KG1 (cell line): ENCODE measurements around the gene PCDHGC4.

Experiments used
- DNase-seq: peaks from one replicate; lab custom pipeline; 2025; lab: John Stamatoyannopoulos, UW

The PCDHGC4 gene

DNA sequence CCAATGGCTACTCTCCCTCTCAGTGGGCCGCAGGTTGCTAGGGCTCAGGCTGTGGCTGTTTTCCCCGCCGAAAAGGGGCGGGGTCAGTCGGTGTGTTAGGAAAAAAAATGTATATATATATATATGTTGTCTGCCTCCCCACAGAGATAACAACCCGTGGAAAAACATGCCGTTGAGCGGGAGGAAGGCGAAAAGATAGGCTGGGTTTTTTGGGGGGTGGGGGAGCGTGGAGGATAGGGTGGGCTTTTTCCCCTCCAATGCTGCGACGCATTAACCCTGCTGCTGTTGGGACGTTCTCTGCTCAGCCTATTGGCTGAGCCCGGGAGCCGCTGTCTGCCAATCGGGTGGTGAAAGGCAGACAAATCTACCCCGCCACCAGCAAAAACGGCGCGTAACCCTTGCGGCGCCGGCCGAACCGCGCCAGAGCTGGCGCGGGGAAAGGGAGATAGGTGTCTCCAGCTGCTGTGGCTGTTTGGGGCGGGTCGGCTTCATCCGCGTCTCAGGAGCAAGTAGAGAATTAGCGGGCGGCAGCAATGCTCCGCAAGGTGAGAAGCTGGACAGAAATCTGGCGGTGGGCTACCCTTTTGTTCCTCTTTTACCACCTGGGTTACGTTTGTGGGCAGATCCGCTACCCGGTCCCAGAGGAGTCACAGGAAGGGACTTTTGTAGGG is at the start of gene PCDHGC4:
TSS of gene PCDHGC4 (plus strand) at position 390 of the 671 bp plus-strand sequence. CDS start at position 534, 144 bp downstream.
- DNase-seq, result no peak

DNA sequence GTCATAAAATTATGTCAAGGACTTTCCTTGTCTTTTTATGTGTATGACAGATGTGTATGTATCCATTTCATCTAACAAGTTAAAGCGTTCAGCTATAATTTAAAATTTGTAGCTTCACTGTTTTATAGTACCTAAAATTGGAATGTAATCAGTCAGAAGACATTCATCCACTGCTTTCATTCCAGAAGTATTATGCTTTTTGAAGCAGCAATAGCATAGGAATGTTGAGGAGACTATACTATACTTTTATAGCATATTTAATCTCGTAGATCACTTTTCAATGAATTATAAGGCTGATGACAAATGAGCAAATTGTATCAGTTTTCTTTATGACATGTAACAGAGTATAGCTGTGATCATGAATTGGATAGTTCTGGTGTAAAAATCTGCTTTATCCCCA is 47.6 kb upstream of the PCDHGC4 start:
- no peak for DNase-seq

DNA sequence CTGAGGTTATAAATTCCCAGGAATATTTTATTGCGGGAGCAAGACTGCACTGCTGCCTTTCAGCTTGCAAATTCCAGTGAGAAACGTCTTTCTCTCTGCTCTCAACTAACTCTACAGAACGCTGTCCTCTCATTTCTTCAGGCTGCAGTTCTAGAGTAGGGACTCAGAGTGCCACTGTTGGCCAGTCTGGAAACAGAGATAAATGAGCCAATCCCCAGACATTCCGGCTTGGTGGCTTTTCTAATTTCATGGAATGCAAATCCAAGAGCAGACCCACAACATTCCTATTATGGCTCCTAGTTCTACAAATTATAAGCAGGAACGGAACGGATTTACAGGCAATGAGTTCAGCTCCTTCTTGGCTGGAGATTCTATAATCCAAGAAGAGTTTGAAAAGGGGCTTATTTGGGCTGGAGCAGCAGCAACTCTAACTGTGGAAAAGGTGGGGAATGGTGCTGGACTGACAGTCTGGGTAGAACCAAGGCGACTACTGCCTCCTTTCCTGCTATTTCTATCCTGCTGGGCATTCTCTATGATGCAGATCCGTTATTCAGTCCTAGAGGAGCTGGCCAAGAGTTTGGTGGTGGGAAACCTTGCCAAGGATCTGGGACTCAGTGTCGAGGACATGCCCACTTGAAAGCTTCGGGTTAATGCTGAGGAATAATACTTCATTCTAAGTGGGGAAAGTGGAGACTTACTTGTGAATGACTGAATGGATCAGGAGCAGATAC is 45.3 kb upstream of the PCDHGC4 start:
- DNase-seq, result no peak

DNA sequence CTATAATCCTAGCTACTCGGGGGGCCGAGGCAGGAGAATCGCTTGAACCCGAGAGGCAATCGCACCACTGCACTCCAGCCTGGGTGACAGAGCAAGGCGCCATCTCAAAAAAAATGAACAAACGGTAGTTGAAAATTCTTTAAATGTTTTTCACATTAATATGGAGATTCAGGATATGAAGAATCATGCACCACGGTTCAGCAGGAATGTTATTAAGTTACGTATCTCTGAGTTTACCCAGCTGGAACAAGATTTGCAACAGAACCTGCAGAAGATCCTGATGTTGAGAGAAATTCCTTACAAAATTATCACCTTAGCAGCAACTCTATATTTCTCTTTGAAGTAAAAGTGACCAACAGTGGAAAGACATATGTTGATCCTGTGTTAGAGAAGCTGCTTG is 44.5 kb upstream of the PCDHGC4 start:
- DNase-seq, result no peak

DNA sequence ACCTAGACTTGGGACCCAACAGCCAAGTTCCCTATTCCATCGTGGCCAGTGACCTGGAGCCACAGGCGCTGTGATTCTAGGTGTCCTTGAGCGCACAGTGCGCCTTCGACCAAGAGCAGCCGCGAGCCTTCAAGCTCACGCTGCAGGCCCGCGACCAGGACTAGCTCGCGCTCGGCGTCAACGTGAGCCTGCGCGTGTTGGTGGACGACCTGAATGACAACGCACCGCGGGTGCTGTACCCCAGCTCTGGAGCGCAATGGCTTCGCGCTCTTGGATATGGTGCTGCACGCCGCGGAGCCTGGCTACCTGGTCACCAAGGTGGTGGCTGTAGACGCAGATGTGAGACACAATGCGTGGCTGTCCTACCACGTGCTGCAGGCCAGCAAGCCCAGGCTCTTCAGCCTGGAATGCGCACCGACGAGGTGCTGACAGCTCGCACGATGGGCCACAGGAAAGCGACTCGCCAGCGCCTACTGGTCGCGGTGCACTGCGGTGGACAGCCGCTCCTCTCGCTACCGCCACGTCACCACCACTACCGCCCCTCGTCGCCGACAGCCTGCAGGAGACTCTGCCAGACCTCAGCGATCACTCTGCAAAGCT is 43.2 kb upstream of the PCDHGC4 start:
- DNase-seq, result no peak

DNA sequence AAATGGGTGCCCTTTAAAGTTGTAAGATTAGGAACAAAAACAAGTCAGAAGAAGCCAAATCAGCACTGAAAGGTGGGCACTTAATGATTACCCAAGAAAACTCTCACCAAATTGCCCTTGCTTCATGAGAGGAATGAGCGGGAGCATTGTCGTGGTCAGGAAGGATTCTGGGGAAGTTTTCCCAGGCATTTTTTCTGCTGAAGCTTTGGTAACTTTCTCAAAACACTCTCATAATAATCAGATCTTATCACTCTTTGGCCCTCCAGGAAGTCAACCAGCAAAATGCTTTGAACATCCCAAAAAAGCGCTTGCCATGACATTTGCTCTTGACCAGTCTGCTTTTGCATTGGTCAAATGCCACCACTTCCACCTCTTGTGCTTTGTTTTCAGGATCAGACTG is 19.5 kb upstream of the PCDHGC4 start:
- no peak for DNase-seq

DNA sequence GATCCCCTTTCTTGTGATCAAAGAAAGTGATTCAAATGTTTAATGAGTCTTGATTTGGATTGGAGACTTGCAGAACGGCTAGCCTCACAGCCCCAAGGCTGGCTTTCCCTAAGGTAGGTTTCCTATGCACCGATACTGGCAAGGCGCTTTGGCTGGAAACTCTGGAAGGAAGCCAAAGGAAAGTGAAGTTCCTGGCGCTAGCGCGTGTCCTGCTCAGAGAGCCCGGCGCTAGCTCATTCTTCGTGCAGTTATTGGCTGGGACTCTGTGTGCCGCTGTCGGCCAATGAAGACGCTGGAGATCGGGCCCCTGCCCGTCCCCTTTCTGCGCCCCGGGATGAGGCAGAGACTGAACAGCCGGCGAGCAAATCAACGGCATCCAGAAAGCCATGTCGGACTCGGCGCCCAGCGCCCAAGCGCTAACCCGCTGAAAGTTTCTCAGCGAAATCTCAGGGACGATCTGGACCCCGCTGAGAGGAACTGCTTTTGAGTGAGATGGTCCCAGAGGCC is 9.2 kb upstream of the PCDHGC4 start, which contains the start of gene PCDHGC3:
TSS of gene PCDHGC3 (plus strand) at position 342 of the 507 bp plus-strand sequence. CDS start at position 493, 151 bp downstream.
- DNase-seq, result no peak

DNA sequence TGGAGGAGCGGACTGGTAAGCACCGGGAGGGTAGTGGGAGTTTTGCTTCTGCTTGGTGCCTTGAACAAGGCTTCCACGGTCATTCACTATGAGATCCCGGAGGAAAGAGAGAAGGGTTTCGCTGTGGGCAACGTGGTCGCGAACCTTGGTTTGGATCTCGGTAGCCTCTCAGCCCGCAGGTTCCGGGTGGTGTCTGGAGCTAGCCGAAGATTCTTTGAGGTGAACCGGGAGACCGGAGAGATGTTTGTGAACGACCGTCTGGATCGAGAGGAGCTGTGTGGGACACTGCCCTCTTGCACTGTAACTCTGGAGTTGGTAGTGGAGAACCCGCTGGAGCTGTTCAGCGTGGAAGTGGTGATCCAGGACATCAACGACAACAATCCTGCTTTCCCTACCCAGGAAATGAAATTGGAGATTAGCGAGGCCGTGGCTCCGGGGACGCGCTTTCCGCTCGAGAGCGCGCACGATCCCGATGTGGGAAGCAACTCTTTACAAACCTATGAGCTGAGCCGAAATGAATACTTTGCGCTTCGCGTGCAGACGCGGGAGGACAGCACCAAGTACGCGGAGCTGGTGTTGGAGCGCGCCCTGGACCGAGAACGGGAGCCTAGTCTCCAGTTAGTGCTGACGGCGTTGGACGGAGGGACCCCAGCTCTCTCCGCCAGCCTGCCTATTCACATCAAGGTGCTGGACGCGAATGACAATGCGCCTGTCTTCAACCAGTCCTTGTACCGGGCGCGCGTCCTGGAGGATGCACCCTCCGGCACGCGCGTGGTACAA is 8.5 kb upstream of the PCDHGC4 start:
- no peak for DNase-seq

DNA sequence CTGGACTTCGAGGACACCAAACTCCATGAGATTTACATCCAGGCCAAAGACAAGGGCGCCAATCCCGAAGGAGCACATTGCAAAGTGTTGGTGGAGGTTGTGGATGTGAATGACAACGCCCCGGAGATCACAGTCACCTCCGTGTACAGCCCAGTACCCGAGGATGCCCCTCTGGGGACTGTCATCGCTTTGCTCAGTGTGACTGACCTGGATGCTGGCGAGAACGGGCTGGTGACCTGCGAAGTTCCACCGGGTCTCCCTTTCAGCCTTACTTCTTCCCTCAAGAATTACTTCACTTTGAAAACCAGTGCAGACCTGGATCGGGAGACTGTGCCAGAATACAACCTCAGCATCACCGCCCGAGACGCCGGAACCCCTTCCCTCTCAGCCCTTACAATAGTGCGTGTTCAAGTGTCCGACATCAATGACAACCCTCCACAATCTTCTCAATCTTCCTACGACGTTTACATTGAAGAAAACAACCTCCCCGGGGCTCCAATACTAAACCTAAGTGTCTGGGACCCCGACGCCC is 7.7 kb upstream of the PCDHGC4 start:
- DNase-seq, result no peak

DNA sequence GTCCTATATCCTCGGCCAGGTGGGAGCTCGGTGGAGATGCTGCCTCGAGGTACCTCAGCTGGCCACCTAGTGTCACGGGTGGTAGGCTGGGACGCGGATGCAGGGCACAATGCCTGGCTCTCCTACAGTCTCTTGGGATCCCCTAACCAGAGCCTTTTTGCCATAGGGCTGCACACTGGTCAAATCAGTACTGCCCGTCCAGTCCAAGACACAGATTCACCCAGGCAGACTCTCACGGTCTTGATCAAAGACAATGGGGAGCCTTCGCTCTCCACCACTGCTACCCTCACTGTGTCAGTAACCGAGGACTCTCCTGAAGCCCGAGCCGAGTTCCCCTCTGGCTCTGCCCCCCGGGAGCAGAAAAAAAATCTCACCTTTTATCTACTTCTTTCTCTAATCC is 7.0 kb upstream of the PCDHGC4 start:
- no peak for DNase-seq

DNA sequence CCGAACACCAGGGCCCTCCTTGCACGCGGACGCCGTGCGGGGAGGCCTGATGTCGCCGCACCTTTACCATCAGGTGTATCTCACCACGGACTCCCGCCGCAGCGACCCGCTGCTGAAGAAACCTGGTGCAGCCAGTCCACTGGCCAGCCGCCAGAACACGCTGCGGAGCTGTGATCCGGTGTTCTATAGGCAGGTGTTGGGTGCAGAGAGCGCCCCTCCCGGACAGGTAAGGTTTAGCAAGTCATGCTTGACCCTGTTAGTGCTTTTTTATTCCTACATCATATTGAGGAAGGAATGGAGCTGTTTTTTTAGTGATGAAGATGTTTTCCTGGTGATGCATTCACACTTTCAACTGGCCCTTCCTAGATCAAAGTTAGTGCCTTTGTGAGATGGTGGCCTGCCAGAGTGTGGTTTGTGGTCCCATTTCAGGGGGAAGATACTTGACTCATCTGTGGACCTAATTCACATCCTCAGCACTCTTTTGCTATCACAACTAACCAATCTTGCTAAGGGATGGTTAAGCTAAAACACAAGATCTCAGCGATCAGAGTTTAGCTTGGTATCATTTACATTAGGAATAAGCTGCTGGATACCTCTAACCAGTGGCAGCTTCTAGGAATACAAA is 6.4 kb upstream of the PCDHGC4 start:
- DNase-seq, result no peak

DNA sequence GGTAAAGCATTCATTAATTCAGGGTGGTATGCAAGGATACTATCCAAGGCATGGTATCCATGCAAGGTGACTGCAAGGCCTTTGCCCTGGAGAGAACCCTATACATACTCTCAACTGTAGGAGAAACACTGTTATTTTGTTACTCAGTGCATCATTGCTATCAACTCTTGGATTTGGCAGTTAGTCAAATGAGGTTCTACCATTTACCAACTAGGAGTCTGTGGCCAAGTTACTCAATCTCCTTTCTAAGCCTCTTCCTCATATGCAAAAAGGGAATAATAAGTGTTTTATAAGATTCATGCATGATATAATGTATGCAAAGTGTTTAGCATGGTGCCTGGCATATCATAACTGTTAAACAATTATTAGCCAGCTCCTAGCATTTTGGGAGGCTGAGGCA is 5.1 kb upstream of the PCDHGC4 start:
- DNase-seq, result no peak

DNA sequence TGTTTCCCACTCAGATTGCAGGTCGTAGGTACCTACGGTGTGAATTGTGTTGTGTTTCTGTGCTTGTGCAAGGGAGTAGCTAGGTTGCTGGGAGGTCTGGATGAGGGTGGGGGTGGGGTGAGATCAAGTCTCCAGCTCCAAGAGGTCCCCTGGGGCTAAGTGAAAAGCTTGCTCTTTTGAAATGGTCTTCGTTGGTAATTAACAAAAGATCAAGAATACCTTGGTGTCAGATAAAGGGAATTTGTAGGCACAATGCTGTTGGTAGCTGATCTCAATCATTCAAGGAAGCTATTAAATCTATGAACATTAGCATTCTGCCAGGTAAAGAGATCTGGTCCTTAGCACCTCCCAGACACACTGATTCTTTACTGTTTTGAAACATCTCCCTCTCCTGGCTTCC is 928 bp upstream of the PCDHGC4 start:
- no peak for DNase-seq

DNA sequence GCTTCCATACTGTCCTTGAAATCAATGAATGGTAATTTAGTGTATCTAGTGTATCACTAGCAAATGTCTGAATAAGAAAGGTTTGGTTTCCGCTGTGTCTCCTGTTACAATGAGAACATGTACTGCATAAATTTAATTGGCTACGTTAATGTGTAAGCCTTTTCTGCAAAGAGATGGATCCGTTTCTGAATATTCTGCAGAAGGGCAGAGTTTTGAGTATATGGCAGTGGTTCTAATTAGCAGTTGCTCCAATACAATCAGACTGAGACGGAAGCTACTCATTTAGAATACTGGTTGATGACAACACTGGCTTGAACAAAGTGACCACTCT is 555 bp upstream of the PCDHGC4 start:
- no peak for DNase-seq

DNA sequence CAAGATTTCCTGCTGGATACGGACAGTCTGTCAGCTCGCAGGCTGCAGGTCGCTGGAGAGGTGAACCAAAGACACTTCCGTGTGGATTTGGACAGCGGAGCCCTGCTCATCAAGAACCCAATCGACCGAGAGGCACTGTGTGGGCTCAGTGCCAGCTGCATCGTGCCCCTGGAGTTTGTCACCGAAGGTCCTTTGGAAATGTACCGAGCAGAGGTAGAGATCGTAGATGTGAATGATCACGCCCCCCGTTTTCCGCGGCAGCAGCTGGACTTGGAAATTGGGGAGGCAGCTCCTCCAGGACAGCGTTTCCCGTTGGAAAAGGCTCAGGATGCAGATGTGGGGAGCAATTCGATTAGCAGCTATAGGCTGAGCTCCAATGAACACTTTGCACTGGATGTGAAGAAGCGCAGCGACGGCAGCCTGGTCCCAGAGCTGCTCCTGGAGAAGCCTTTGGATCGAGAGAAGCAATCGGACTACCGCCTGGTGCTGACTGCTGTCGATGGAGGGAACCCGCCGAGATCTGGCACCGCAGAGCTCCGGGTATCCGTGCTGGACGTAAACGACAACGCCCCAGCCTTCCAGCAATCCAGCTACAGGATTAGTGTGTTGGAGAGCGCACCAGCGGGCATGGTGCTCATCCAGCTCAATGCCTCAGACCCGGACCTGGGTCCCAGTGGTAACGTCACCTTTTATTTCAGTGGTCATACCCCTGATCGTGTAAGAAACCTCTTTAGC is 658 bp downstream of the PCDHGC4 start:
- DNase-seq, result no peak

DNA sequence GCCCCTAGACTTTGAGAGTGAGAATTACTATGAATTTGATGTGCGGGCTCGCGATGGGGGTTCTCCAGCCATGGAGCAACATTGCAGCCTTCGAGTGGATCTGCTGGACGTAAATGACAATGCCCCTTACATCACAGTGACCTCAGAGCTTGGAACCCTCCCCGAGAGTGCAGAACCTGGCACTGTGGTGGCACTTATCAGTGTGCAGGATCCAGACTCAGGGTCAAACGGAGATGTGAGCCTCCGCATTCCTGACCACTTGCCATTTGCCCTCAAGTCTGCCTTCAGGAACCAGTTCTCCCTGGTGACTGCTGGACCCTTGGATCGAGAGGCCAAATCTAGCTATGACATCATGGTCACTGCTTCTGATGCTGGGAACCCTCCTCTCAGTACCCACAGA is 1.3 kb downstream of the PCDHGC4 start:
- DNase-seq, result no peak

DNA sequence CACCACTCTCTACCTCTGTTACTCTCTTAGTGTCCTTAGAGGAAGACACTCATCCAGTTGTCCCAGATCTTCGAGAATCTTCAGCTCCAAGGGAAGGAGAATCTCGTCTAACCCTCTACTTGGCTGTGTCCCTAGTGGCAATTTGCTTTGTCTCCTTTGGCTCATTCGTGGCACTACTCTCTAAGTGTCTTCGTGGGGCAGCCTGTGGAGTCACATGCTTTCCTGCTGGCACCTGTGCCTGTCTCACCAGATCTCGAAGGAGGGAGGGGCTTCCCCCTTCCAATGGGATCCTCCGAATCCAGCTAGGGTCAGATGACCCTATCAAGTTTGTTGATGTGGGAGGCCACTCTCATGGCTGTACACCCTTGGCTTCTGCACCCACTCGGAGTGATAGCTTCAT is 2.3 kb downstream of the PCDHGC4 start:
- no peak for DNase-seq

DNA sequence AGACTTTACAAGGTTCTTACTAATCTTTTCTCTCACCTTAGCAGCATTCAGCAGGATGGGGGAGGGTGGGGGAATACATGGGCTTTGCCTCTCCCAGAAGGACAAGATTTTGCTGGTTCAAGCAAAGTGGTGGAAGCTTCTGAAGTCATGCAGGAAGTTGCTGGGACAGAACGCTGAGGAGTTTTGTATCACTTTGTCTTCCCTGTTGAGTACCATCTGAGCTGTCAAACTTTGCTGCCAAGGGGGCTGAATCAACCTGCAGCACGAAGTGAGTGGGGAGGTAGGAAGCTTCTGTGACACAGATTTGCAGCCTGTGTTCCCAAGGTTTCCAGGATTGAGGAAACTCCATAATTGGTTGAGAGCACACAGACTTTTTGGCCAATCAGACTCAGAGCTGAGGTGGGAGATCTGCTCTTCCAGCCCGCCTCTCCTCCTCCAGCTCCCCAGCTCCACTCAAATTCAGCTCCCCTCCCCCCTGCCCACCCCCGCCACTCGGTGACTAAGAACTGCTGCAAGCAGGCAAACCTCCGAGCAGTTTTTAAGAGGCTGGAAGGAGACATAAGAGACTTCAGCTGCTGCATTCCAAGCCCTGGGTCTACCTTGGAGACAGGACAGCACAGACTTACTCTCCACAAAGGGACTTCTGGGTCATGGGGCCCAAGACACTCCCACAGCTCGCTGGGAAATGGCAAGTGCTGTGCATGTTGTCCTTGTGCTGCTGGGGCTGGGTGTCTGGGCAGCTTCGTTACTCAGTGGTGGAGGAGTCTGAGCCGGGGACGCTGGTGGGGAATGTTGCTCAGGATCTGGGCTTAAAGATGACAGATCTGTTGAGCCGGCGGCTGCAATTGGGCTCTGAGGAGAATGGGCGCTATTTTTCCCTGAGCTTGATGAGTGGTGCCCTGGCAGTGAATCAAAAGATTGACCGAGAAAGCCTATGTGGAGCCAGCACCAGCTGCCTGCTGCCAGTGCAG is 4.0 kb downstream of the PCDHGC4 start, which contains the start of gene PCDHGC5:
TSS of gene PCDHGC5 (plus strand) at position 491 of the 971 bp plus-strand sequence. CDS start at position 651, 160 bp downstream.
- DNase-seq, result no peak

DNA sequence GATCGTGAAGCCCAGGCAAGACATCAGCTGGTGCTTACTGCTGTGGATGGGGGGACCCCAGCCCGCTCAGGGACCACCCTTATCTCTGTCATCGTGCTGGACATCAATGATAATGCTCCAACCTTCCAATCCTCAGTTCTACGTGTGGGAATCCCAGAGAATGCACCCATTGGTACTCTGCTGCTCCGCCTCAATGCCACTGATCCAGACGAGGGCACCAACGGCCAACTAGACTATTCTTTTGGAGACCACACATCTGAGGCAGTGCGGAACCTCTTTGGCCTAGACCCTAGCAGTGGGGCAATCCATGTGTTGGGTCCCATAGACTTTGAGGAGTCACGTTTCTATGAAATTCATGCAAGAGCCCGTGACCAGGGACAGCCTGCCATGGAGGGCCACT is 5.0 kb downstream of the PCDHGC4 start:
- DNase-seq, result no peak

DNA sequence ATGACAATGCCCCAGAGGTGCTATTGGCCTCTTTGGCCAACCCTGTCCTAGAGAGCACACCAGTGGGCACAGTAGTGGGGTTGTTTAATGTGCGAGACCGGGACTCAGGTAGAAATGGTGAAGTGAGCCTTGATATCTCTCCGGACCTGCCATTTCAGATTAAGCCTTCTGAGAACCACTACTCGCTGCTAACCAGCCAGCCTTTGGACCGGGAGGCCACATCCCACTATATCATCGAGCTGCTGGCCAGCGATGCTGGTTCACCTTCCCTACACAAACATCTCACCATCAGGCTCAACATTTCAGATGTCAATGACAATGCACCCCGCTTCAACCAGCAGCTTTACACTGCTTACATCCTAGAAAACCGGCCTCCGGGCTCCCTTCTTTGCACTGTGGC is 5.4 kb downstream of the PCDHGC4 start:
- no peak for DNase-seq
